SK-N-SH (cell line): Measurements from ENCODE around the gene LCN15. TPM values are rescaled to one million over a fixed set of nuclear protein-coding genes. Genes with fewer than 3 reads are reported as not detected.

Experiments
- CTCF ChIA-PET: fragments of 300-600, 350-600 bp; formaldehyde crosslinking; extraction: SDS; loops from one replicate; lab custom pipeline; 2021; lab: Yijun Ruan, JAX
- POLR2A ChIA-PET: fragments of 350-600 bp; sonication (Branson Sonifier 250); formaldehyde crosslinking; extraction: SDS; loops from one replicate; lab custom pipeline; 2020; ENCODE audit warnings: antibody characterized with exemption, inconsistent platforms; lab: Yijun Ruan, JAX
- DNase-seq: peaks from one replicate; pipeline ENCODE4 v3.0.0; 2012
- H2AFZ ChIP-seq: fragments of 200-600 bp; sonication (generic); 2 replicates; pipeline ENCODE4 v1.8.1; 2016; ENCODE audit warnings: antibody characterized with exemption, mild to moderate bottlenecking, low read depth
- H3F3A ChIP-seq: fragments of 200-600 bp; sonication (generic); replicated peaks from 2 replicates; pipeline ENCODE3; 2016; ENCODE audit warnings: antibody characterized with exemption, mild to moderate bottlenecking; ENCODE audit not compliant: insufficient read depth
- H3K27ac ChIP-seq, 2 experiments: fragments of 200-500 bp in 1 of 2; fragments of 200-600 bp in 1 of 2; sonication (Bioruptor generic) in 1 of 2; sonication (generic), shearing (Covaris generic) in 1 of 2; 2 replicates each; pipeline versions ENCODE4 v1.5.1 to v1.6.1; 2014 to 2016; ENCODE audit warnings: low read depth in 2 of 2, inconsistent platforms in 1 of 2, low read length in 1 of 2, mild to moderate bottlenecking in 1 of 2, mixed read lengths in 1 of 2
- H3K27me3 ChIP-seq: fragments of 200-600 bp; sonication (generic), shearing (Covaris generic); 2 replicates; pipeline ENCODE4 v1.6.1; 2016; ENCODE audit warnings: mixed run types; ENCODE audit not compliant: insufficient read depth
- H3K36me3 ChIP-seq, 2 experiments: fragments of 200-500 bp in 1 of 2; fragments of 200-600 bp in 1 of 2; sonication (Bioruptor generic) in 1 of 2; sonication (generic) in 1 of 2; replicated peaks in 1 of 2; 2 replicates each; pipeline versions ENCODE3 to v1.5.1; 2014 to 2016; ENCODE audit warnings: low read length in 1 of 2, mild to moderate bottlenecking in 1 of 2; ENCODE audit not compliant: insufficient read depth in 2 of 2, control insufficient read depth in 1 of 2
- H3K4me1 ChIP-seq, 2 experiments: fragments of 200-500 bp in 1 of 2; fragments of 200-600 bp in 1 of 2; sonication (Bioruptor generic) in 1 of 2; sonication (generic), shearing (Covaris generic) in 1 of 2; 2 replicates each; pipeline versions ENCODE4 v1.5.1 to v1.6.1; 2014 to 2016; ENCODE audit warnings: low read depth in 1 of 2, low read length in 1 of 2, mixed run types in 1 of 2; ENCODE audit not compliant: insufficient read depth in 2 of 2, control insufficient read depth in 1 of 2
- H3K4me2 ChIP-seq: fragments of 200-600 bp; sonication (generic), shearing (Covaris generic); 2 replicates; pipeline ENCODE4 v1.6.1; 2017; ENCODE audit warnings: mixed run types
- H3K4me3 ChIP-seq, 2 experiments: fragments of 200-500 bp in 1 of 2; fragments of 200-600 bp in 1 of 2; sonication (Bioruptor generic) in 1 of 2; sonication (generic), shearing (Covaris generic) in 1 of 2; 2 replicates each; pipeline versions ENCODE4 v1.5.1 to v1.8.1; 2014 to 2016; ENCODE audit warnings: low read depth in 2 of 2, inconsistent platforms in 1 of 2, low read length in 1 of 2, mild to moderate bottlenecking in 1 of 2, mixed read lengths in 1 of 2, moderate library complexity in 1 of 2
- H3K79me2 ChIP-seq: fragments of 200-600 bp; sonication (generic); 2 replicates; pipeline ENCODE4 v1.8.1; 2017; ENCODE audit warnings: mild to moderate bottlenecking; ENCODE audit not compliant: insufficient read depth
- H3K9ac ChIP-seq: fragments of 200-600 bp; sonication (generic); 2 replicates; pipeline ENCODE4 v1.6.1; 2017; ENCODE audit warnings: mixed run types
- H3K9me2 ChIP-seq: fragments of 200-600 bp; sonication (generic); 2 replicates; pipeline ENCODE4 v1.6.1; 2017; ENCODE audit warnings: mixed run types
- H3K9me3 ChIP-seq: fragments of 200-600 bp; sonication (generic); 2 replicates; pipeline ENCODE4 v1.6.1; 2017; ENCODE audit warnings: mixed run types, mild to moderate bottlenecking, moderate library complexity
- H4K20me1 ChIP-seq: fragments of 200-600 bp; sonication (generic); 2 replicates; pipeline ENCODE4 v1.6.1; 2017; ENCODE audit warnings: mild to moderate bottlenecking, mixed run types; ENCODE audit not compliant: insufficient read depth
- EZH2phosphoT487 ChIP-seq: fragments of 200-600 bp; sonication (generic); IDR thresholded peaks from 2 replicates; pipeline ENCODE4 v1.6.1; 2017; ENCODE audit warnings: low read depth, mixed run types, mild to moderate bottlenecking, antibody characterized with exemption, moderate library complexity, borderline replicate concordance
- FOSL2 ChIP-seq: IDR thresholded peaks from 2 replicates; pipeline ENCODE4 v1.4.0; 2012; ENCODE audit warnings: low read depth, mild to moderate bottlenecking, moderate library complexity, borderline replicate concordance
- GABPA ChIP-seq: IDR thresholded peaks from 2 replicates; pipeline ENCODE4 v1.4.0; 2012; ENCODE audit warnings: low read depth, mild to moderate bottlenecking
- IRF3 ChIP-seq: fragments of 150-350 bp; IDR thresholded peaks from 2 replicates; pipeline ENCODE4 v1.6.1; 2016; ENCODE audit warnings: mild to moderate bottlenecking, low read depth, low read length
- MAX ChIP-seq: IDR thresholded peaks from 2 replicates; pipeline ENCODE4 v1.4.0; 2012; ENCODE audit warnings: low read depth
- MEF2A ChIP-seq: IDR thresholded peaks from 2 replicates; pipeline ENCODE4 v1.4.0; 2012; ENCODE audit warnings: low read depth, borderline replicate concordance
- MXI1 ChIP-seq: IDR thresholded peaks from 2 replicates; pipeline ENCODE4 v1.6.1; 2012; ENCODE audit warnings: mild to moderate bottlenecking, low read depth, low read length, improper control_type of control experiment
- NRF1 ChIP-seq: IDR thresholded peaks from 2 replicates; pipeline ENCODE4 v1.6.1; 2012; ENCODE audit warnings: low read depth, mild to moderate bottlenecking, low read length
- POLR2AphosphoS5 ChIP-seq: IDR thresholded peaks from 2 replicates; pipeline ENCODE4 v1.6.1; 2012; ENCODE audit warnings: low read depth, low read length
- RAD21 ChIP-seq: IDR thresholded peaks from 2 replicates; pipeline ENCODE4 v1.6.1; 2012; ENCODE audit warnings: mild to moderate bottlenecking, low read length
- REST ChIP-seq: IDR thresholded peaks from 2 replicates; pipeline ENCODE4 v1.6.1; 2012; ENCODE audit warnings: mild to moderate bottlenecking, low read depth, low read length, moderate library complexity
- RFX5 ChIP-seq: IDR thresholded peaks from 2 replicates; pipeline ENCODE4 v1.6.1; 2012; ENCODE audit warnings: mild to moderate bottlenecking, improper control_type of control experiment, low read length
- SIN3A ChIP-seq: IDR thresholded peaks from 2 replicates; pipeline ENCODE4 v1.6.1; 2012; ENCODE audit warnings: low read depth, mild to moderate bottlenecking, low read length, moderate library complexity, borderline replicate concordance
- TAF1 ChIP-seq: IDR thresholded peaks from 2 replicates; pipeline ENCODE4 v1.6.1; 2012; ENCODE audit warnings: low read depth, mild to moderate bottlenecking, low read length, moderate library complexity, borderline replicate concordance
- TCF12 ChIP-seq: IDR thresholded peaks from 2 replicates; pipeline ENCODE4 v1.4.0; 2012
- WGBS: methylation state at CpG from one replicate; pipeline ENCODE4 v1.1.6; 2017; ENCODE audit warnings: low lambda C conversion rate; 5-methylcytosine and 5-hydroxymethylcytosine counted together
- polyA plus RNA-seq, 3 experiments: library from polyadenylated mRNA; depleted of rRNA; stranded (reverse); fragments of >200 nt; gene quantifications; 2 replicates each; pipeline ENCODE4 v1.2.3, GENCODE V29; 2012

Gene LCN15
- polyA plus RNA-seq, 1 of the 3 experiments (the other 2 are of a cell fraction), result 0.08 TPM

- peaks cover 23% of the 10 kb centered on the region for H3F3A ChIP-seq
- H3K4me1 ChIP-seq, result peaks cover 12 to 28% of the 10 kb centered on the region in 2 experiments; a peak in 2 of 4 replicates
- H3K27ac ChIP-seq, result no peak overlapping the region; a peak in 1 of 4 replicates
- no peaks in the 10 kb centered on the region for H3K27me3 ChIP-seq
- peaks cover 41% of the 10 kb centered on the region for H4K20me1 ChIP-seq
- peak overlapping the region; percentile 83 to 85 for H3K4me3 ChIP-seq
- no peaks in the 10 kb centered on the region for H3K9me2 ChIP-seq
- CTCF ChIA-PET, result interaction anchor here (0.5 to 6.8 kb wide), 23 partner anchors 8 to 318 kb away, joined by 3 to 99 read pairs (median 5); partner anchors contain the start of genes DIPK1B, LCN10, LCN8 and NPDC1
- peak; percentile 77 for DNase-seq
- H3K4me2 ChIP-seq, result peak overlapping the region; percentile 84
- 51% methylated on average over 3 of the region's 53 CpGs for WGBS
- peaks cover 21 to 25% of the 10 kb centered on the region in 2 experiments for H3K36me3 ChIP-seq
- peak overlapping the region; percentile 95 for H3K9ac ChIP-seq
- POLR2A ChIA-PET, result interaction anchor here (0.5 to 5.2 kb wide), 19 partner anchors 7 to 436 kb away, joined by 3 to 51 read pairs (median 3); partner anchors contain the start of gene LCN8
- TF ChIP-seq GABPA (no peak), SIN3A (no peak), MEF2A (no peak), REST (no peak), RAD21 (no peak), MXI1 (no peak), RFX5 (no peak), POLR2AphosphoS5 (no peak), MAX (no peak), FOSL2 (no peak), NRF1 (no peak), IRF3 (no peak), EZH2phosphoT487 (no peak), TCF12 (no peak), TAF1 (no peak)
- TF ChIP-seq, all 33 proteins: peak for 0
- Histone ChIP-seq H2AFZ (peak overlapping the region; percentile 84), H3K79me2 (peaks cover 65% of the 10 kb centered on the region), H3K9me3 (no peaks in the 10 kb centered on the region)
Measured at GRCh38 chr9:136728548-136729123, 35.7 kb downstream of the LCN15 start.
